GM13977 (cell line): ENCODE data around the gene TBC1D2.

Experiments used
- DNase-seq: peaks from one replicate; pipeline ENCODE4 v3.0.0; 2012; ENCODE audit warnings: low spot score
- in situ Hi-C: fragments of 300-500 bp; cut with MboI; formaldehyde crosslinking; loops from one replicate; pipeline ENCODE4 v1.12.0; 2022; ENCODE audit warnings: low sequenced_read_pairs, low pct_unique_long_range_greater_than_20kb, mixed read lengths, inconsistent platforms; ENCODE audit not compliant: unreplicated experiment
- TF ChIP-seq, protein P1 (sequence below): IDR thresholded peaks from 2 replicates; pipeline ENCODE4 v1.5.1; 2012; ENCODE audit warnings: mild to moderate bottlenecking, control low read depth; ENCODE audit not compliant: insufficient read depth; ENCODE audit errors: extremely low read depth, missing control alignments

The TBC1D2 gene

DNA sequence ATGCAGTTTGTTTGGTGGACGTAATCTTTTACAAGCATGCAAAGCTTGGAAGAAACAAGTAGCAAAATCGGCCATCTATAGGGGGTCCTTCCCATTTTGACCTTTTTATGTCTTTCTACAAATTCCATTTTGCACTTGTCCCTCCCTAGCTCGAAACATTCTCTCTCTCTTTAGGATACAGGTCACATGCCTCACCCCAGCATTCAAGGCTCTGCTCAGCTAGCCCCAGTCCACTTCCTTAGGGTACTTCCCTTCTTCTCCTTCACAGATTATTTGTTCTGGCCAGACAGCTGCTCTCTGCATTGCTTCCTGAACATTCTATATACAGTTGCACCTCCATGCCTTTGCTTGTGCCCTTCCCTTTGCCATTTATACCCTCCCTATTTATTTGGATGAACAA, 104.7 kb downstream of the TBC1D2 start:
- TF ChIP-seq, protein P1, sequence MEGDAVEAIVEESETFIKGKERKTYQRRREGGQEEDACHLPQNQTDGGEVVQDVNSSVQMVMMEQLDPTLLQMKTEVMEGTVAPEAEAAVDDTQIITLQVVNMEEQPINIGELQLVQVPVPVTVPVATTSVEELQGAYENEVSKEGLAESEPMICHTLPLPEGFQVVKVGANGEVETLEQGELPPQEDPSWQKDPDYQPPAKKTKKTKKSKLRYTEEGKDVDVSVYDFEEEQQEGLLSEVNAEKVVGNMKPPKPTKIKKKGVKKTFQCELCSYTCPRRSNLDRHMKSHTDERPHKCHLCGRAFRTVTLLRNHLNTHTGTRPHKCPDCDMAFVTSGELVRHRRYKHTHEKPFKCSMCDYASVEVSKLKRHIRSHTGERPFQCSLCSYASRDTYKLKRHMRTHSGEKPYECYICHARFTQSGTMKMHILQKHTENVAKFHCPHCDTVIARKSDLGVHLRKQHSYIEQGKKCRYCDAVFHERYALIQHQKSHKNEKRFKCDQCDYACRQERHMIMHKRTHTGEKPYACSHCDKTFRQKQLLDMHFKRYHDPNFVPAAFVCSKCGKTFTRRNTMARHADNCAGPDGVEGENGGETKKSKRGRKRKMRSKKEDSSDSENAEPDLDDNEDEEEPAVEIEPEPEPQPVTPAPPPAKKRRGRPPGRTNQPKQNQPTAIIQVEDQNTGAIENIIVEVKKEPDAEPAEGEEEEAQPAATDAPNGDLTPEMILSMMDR = no peak
- in situ Hi-C loops = no loop called here

DNA sequence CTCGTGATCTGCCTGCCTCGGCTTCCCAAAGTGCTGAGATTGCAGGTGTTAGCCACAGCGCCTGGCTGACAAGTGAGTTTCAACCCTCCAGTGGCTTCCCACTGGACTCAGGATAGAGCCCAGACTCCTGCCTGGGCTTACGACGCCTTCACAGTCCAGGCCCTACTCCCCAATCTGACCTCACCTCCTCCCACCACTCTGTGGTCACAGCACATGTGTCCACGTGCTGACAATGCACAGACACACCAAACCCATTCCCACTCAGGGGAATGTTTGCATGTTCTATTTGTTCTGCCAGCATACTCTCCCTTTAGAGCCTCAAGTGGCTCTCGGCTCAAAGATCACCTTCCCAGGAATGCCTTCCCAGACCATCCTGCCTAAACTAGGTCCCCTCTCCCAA, 105.3 kb downstream of the TBC1D2 start:
- TF ChIP-seq, protein P1 = no peak
- no peak for DNase-seq
- in situ Hi-C loops = no loop called here

More for the DNA sequence above, 104.7 kb downstream of the TBC1D2 start:
- no peak for DNase-seq

DNA sequence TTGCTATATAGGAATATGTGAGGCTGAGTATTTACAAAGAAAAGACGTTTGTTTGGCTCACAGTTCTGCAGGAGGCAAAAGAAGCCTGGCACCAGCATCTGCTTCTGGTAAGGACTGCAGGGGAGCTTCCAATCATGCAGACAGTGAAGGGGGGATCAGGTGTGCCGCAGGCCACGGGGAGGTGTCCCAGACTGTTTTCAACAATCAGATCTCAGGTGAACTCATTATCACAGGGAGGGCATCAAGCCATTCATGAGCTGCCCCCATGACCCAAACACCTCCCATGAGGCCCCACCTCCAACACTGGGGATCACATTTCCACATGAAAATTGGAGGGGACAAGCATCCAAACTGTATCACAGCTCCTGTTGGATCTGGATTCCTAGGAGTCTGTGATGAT, 106.0 kb downstream of the TBC1D2 start:
- in situ Hi-C loops = no loop called here
- DNase-seq = no peak
- TF ChIP-seq, protein P1 = no peak
